ENCODE measurements around the gene HYAL2. TPM values are rescaled to one million over a fixed set of nuclear protein-coding genes. Genes with fewer than 3 reads are reported as not detected.

The HYAL2 gene
- total and polyA plus RNA-seq, 3 donors from 2014 or later: 58.6 to 111 (median 90.9) TPM

DNA sequence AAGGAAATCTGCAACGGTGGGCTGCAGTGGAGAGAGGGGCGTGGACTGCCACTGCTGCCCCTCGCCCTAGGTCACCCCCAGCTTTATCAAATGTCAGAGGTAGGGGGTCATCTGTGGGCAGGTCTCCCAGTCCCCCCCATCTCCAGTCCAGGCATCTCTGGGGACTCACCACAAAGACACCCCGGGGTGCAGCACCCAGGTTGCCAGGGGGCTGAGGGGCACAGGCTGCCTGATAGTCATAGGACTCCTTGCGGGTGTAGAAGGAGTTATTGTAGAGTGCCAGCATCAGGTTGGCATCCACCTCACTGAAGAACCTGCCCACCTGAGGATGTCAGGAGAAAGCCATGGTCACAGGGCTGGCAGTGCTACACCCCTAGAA is 43.3 kb upstream of the HYAL2 start:
- WGBS, 2 donors: 78 to 100% methylated on average over 1 to 5 of the region's 5 CpGs
- Histone ChIP-seq H3K9me3 (no peaks in the 10 kb centered on the region), H3K36me3 (ENCODE audit: low read depth, missing control alignments) (no peaks in the 10 kb centered on the region), H3K27ac (no peak overlapping the region), H3K27me3 (no peaks in the 10 kb centered on the region), H3K4me1 (peaks cover 7% of the 10 kb centered on the region), H3K4me3 (peak overlapping the region in 1 of 2 donors; percentile 60)
- no peak for DNase-seq
- TF ChIP-seq POLR2A (IDR thresholded peaks at IDR 0.05): no peak
- TF ChIP-seq, protein P1, sequence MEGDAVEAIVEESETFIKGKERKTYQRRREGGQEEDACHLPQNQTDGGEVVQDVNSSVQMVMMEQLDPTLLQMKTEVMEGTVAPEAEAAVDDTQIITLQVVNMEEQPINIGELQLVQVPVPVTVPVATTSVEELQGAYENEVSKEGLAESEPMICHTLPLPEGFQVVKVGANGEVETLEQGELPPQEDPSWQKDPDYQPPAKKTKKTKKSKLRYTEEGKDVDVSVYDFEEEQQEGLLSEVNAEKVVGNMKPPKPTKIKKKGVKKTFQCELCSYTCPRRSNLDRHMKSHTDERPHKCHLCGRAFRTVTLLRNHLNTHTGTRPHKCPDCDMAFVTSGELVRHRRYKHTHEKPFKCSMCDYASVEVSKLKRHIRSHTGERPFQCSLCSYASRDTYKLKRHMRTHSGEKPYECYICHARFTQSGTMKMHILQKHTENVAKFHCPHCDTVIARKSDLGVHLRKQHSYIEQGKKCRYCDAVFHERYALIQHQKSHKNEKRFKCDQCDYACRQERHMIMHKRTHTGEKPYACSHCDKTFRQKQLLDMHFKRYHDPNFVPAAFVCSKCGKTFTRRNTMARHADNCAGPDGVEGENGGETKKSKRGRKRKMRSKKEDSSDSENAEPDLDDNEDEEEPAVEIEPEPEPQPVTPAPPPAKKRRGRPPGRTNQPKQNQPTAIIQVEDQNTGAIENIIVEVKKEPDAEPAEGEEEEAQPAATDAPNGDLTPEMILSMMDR (IDR thresholded peaks at IDR 0.05): no peak
- intact Hi-C loops (cut with DNase I; ENCODE audit: low total_unique reads): loop anchor here (10.0 kb wide), 1 partner anchor 179 kb away; no protein-coding TSS in a partner anchor

DNA sequence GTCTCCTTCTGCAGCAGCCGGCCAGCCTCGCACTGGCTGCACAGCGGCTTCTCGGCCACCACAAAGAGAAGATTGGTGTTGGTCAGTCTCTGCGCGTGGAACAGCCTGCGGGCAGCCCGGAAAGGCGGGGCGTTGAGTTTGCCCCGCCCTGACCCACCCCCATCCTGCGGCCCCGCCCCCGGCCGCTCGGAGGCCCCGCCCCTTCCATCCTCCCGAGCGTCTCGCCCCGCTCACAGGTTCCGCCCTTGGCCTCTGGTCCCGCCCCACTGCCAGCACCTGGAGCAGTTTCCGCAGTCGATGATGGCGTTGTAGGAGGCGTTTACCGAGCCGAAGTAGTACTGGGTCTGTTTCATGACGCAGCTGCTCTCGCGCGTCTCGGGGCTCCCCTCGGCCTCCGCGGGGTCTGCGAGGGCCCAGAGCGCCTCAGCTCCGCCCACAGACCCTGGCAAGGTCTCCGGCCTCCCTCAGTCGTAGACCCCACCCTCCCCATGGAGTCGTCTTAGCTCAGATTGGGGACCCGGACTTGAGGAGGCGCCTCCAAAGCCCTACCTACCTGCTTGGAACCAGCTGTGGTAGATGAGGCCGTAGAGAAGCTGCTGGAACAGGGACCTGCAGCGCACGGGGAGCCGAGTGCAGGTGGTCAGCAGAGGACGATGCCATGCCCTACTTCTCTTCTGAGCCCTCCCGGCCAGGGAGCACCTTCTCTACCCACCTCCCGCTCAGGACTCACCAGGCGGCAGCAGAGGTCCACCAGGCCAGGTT is 42.7 kb upstream of the HYAL2 start:
- DNase-seq: peak; percentile 88
- peak overlapping the region in 1 of 2 donors; percentile 51 for H3K27ac ChIP-seq
- 0 to 7% methylated on average over 1 to 53 of the region's 53 CpGs for WGBS, 2 donors
- H3K9me3 ChIP-seq: no peaks in the 10 kb centered on the region
- intact Hi-C loops (cut with DNase I; ENCODE audit: low total_unique reads): loop anchor here (10.0 kb wide), 1 partner anchor 180 kb away; no protein-coding TSS in a partner anchor
- H3K36me3 ChIP-seq (ENCODE audit: low read depth, missing control alignments): no peaks in the 10 kb centered on the region
- H3K27me3 ChIP-seq: no peaks in the 10 kb centered on the region
- TF ChIP-seq POLR2A (IDR thresholded peaks at IDR 0.05): no peak
- TF ChIP-seq, protein P1 (IDR thresholded peaks at IDR 0.05): no peak
- peaks cover 7% of the 10 kb centered on the region for H3K4me1 ChIP-seq
- H3K4me3 ChIP-seq: peak overlapping the region; percentile 45 to 60

DNA sequence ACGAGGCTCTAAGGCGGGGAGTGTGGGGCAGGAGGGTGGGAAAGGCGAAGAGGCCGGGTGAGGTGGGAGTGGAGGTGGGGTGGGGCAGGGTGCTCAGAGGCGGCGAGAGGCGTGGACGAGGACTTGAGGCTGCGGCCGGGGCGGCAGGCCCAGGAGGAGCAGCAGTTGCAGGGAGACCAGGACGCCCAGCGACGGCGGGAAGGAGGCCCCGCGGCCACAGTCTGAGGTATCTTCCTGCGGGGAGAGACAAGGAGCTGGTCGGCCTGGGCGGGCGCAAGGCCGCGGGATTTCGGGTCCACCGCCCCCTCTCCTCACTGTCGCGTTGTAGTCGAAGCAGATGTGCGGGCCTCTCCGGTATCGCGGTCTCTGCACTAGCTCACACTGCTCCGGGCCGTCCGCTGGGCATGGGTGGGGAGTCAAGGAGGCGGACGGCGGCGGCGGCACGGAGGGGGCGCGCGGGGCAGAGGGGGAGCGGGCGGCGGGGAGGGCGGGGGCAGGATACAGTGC is 42.1 kb upstream of the HYAL2 start:
- Histone ChIP-seq H3K36me3 (ENCODE audit: low read depth, missing control alignments) (no peaks in the 10 kb centered on the region), H3K4me1 (peaks cover 7% of the 10 kb centered on the region), H3K27me3 (no peaks in the 10 kb centered on the region), H3K4me3 (peak overlapping the region; percentile 45 to 60), H3K9me3 (no peaks in the 10 kb centered on the region), H3K27ac (peak overlapping the region in 1 of 2 donors; percentile 51)
- TF ChIP-seq, protein P1 (IDR thresholded peaks at IDR 0.05): no peak
- TF ChIP-seq POLR2A (IDR thresholded peaks at IDR 0.05): no peak
- 7 to 15% methylated on average over 19 to 31 of the region's 48 CpGs for WGBS, 2 donors
- intact Hi-C loops (cut with DNase I; ENCODE audit: low total_unique reads): loop anchor here (10.0 kb wide), 1 partner anchor 180 kb away; no protein-coding TSS in a partner anchor
- DNase-seq: no peak

DNA sequence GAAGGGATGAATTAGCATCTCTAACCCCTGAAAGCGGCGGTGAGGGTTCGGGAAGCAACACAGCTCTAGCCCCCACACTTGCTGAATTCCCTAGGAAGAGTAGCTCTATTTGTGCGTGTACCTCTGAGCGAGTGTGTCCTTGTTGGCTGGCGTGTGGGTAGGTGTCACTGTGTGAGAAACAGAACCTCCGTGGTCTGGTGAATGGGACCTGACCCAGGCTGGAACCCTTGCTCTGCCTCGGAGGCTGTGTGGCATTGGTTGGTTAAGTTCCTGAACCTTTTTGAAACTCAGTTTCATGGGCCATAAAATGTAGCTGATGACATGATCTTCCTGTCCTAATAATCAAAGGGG is 37.2 kb upstream of the HYAL2 start:
- no peaks in the 10 kb centered on the region for H3K27me3 ChIP-seq

More for the DNA sequence above, 37.2 kb upstream of the HYAL2 start:
- TF ChIP-seq, protein P1 (IDR thresholded peaks at IDR 0.05): no peak
- TF ChIP-seq POLR2A (IDR thresholded peaks at IDR 0.05): no peak
- intact Hi-C loops (cut with DNase I; ENCODE audit: low total_unique reads): loop anchor here (10.0 kb wide), 1 partner anchor 185 kb away; no protein-coding TSS in a partner anchor
- DNase-seq: no peak
- Histone ChIP-seq H3K9me3 (no peaks in the 10 kb centered on the region), H3K4me3 (peak overlapping the region; percentile 89 to 95), H3K27ac (no peak overlapping the region), H3K36me3 (ENCODE audit: low read depth, missing control alignments) (no peaks in the 10 kb centered on the region), H3K4me1 (peaks cover 39% of the 10 kb centered on the region)
- WGBS, 2 donors: 15 to 30% methylated on average over 5 to 8 of the region's 8 CpGs

Data from testis (tissue), 3 donors.